ENCODE data around the gene TBC1D1. TPM values are rescaled to one million over a fixed set of nuclear protein-coding genes. Genes with fewer than 3 reads are reported as not detected.
A peak's percentile ranks its signal among the peaks of the same experiment; 100 is the strongest.

Gene TBC1D1
- total RNA-seq, 1 experiment from 2014 or later, result 56.0 TPM

- CTCF ChIA-PET, result no interaction called here
- no peaks in the 10 kb centered on the region for H3K27me3 ChIP-seq (ENCODE audit: control insufficient read depth, insufficient read depth, low read length)
- in situ Hi-C loops (cut with HindIII; ENCODE audit: low pct_unique_long_range_greater_than_20kb, low sequenced_read_pairs) (no loop called here), intact Hi-C loops (cut with micrococcal nuclease; ENCODE audit: unreplicated experiment) (no loop called here)
- ATAC-seq (no peak), DNase-seq (ENCODE audit: low read depth, low spot score) (no peak)
- no peaks in the 10 kb centered on the region for H3K4me1 ChIP-seq (ENCODE audit: control insufficient read depth, insufficient read depth, low read length)
- TF ChIP-seq CTCF (IDR thresholded peaks at IDR 0.05), result no peak
- no peak for TF ChIP-seq TCF7L2 (IDR thresholded peaks at IDR 0.05; ENCODE audit: low read depth, low read length)
- no peak for TF ChIP-seq POLR2AphosphoS5 (IDR thresholded peaks at IDR 0.05; ENCODE audit: low read depth, low read length)
- TF ChIP-seq, protein P1, sequence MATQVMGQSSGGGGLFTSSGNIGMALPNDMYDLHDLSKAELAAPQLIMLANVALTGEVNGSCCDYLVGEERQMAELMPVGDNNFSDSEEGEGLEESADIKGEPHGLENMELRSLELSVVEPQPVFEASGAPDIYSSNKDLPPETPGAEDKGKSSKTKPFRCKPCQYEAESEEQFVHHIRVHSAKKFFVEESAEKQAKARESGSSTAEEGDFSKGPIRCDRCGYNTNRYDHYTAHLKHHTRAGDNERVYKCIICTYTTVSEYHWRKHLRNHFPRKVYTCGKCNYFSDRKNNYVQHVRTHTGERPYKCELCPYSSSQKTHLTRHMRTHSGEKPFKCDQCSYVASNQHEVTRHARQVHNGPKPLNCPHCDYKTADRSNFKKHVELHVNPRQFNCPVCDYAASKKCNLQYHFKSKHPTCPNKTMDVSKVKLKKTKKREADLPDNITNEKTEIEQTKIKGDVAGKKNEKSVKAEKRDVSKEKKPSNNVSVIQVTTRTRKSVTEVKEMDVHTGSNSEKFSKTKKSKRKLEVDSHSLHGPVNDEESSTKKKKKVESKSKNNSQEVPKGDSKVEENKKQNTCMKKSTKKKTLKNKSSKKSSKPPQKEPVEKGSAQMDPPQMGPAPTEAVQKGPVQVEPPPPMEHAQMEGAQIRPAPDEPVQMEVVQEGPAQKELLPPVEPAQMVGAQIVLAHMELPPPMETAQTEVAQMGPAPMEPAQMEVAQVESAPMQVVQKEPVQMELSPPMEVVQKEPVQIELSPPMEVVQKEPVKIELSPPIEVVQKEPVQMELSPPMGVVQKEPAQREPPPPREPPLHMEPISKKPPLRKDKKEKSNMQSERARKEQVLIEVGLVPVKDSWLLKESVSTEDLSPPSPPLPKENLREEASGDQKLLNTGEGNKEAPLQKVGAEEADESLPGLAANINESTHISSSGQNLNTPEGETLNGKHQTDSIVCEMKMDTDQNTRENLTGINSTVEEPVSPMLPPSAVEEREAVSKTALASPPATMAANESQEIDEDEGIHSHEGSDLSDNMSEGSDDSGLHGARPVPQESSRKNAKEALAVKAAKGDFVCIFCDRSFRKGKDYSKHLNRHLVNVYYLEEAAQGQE (IDR thresholded peaks at IDR 0.05; ENCODE audit: insufficient read depth in 1 of 2, low read depth in 2 of 2, low read length in 1 of 2), result no peak
- no peak for TF ChIP-seq SIN3A (IDR thresholded peaks at IDR 0.05; ENCODE audit: borderline replicate concordance, insufficient read depth, low read depth, low read length)
- BruUV-seq (replicated peaks), result no TSS peak
- H3K27ac ChIP-seq (ENCODE audit: low read length), result no peak overlapping the region
- H3K9me3 ChIP-seq (ENCODE audit: control insufficient read depth, insufficient read depth, low read depth, low read length), result no peaks in the 10 kb centered on the region
- H3K36me3 ChIP-seq (ENCODE audit: control insufficient read depth, insufficient read depth, low read length), result no peaks in the 10 kb centered on the region
- H3K4me3 ChIP-seq (ENCODE audit: low read depth in 2 of 2, low read length in 2 of 2), result no peak overlapping the region
- POLR2A ChIA-PET, result no interaction called here
These were observed 77.9 kb downstream of the TBC1D1 start for GRCh38 chr4:37968747-37969146.

- TF ChIP-seq CTCF (IDR thresholded peaks at IDR 0.05) (peak; percentile 61), TCF7L2 (IDR thresholded peaks at IDR 0.05; ENCODE audit: low read depth, low read length) (no peak), SIN3A (IDR thresholded peaks at IDR 0.05; ENCODE audit: borderline replicate concordance, insufficient read depth, low read depth, low read length) (no peak)
- DNase-seq (ENCODE audit: low read depth, low spot score) (no peak), ATAC-seq (no peak)
- H3K4me3 ChIP-seq (ENCODE audit: low read depth in 2 of 2, low read length in 2 of 2), result no peak overlapping the region
- no TSS peak for BruUV-seq (replicated peaks)
- no peaks in the 10 kb centered on the region for H3K36me3 ChIP-seq (ENCODE audit: control insufficient read depth, insufficient read depth, low read length)
- H3K4me1 ChIP-seq (ENCODE audit: control insufficient read depth, insufficient read depth, low read length), result no peaks in the 10 kb centered on the region
- CTCF ChIA-PET, result interaction anchor here (0.6 kb wide), 1 partner anchor 269 kb away, joined by 3 read pairs; no protein-coding TSS in a partner anchor
- H3K9me3 ChIP-seq (ENCODE audit: control insufficient read depth, insufficient read depth, low read depth, low read length), result no peaks in the 10 kb centered on the region
- in situ Hi-C loops (cut with HindIII; ENCODE audit: low pct_unique_long_range_greater_than_20kb, low sequenced_read_pairs), result no loop called here
- H3K27ac ChIP-seq (ENCODE audit: low read length), result no peak overlapping the region
- POLR2A ChIA-PET, result no interaction called here
- H3K27me3 ChIP-seq (ENCODE audit: control insufficient read depth, insufficient read depth, low read length), result no peaks in the 10 kb centered on the region
- intact Hi-C loops (cut with micrococcal nuclease; ENCODE audit: unreplicated experiment), result no loop called here
These were observed 79.8 kb downstream of the TBC1D1 start for GRCh38 chr4:37970702-37971101.
